HepG2 (cell line): ENCODE measurements around the gene CGB3. TPM values are rescaled to one million over a fixed set of nuclear protein-coding genes. Genes with fewer than 3 reads are reported as not detected.
A peak's percentile ranks its signal among the peaks of the same experiment; 100 is the strongest.

ENCODE experiments used
- CBX5 ChIP-seq: sonication (generic); formaldehyde crosslinking; IDR thresholded peaks from 2 replicates; pipeline ENCODE4 v1.4.0; 2020; ENCODE audit warnings: missing genetic modification reagents, borderline replicate concordance
- CCDC6 ChIP-seq: sonication (generic); formaldehyde crosslinking; IDR thresholded peaks from 2 replicates; pipeline ENCODE4 v1.8.1; 2022; ENCODE audit warnings: mild to moderate bottlenecking, missing genetic modification reagents, moderate library complexity
- FOSL2 ChIP-seq: sonication (generic); formaldehyde crosslinking; IDR thresholded peaks from 2 replicates; pipeline ENCODE4 v1.4.0; 2020; ENCODE audit warnings: missing genetic modification reagents
- GATAD2A ChIP-seq: IDR thresholded peaks from 2 replicates; pipeline ENCODE4 v1.6.1; 2016
- HMG20B ChIP-seq: conservative IDR thresholded peaks from 2 replicates; pipeline ENCODE4 v1.6.1; 2016; ENCODE audit warnings: missing genetic modification reagents, missing compliant biosample characterization
- MED1 ChIP-seq: sonication (generic); formaldehyde crosslinking; IDR thresholded peaks from 2 replicates; pipeline ENCODE4 v1.4.0; 2020; ENCODE audit warnings: missing genetic modification reagents
- SALL1 ChIP-seq: sonication (generic); formaldehyde crosslinking; IDR thresholded peaks from 2 replicates; pipeline ENCODE4 v1.8.0; 2022; ENCODE audit warnings: mild to moderate bottlenecking, missing genetic modification reagents
- SMAD1 ChIP-seq: sonication (generic); formaldehyde crosslinking; IDR thresholded peaks from 2 replicates; pipeline ENCODE4 v1.4.0; 2020; ENCODE audit warnings: missing genetic modification reagents, low read depth, mild to moderate bottlenecking, borderline replicate concordance
- SOX13 ChIP-seq, 3 experiments: fragments of 450-650 bp in 1 of 3; sonication (generic) in 1 of 3; formaldehyde crosslinking in 1 of 3; IDR thresholded peaks in 2 of 3; conservative IDR thresholded peaks in 1 of 3; 2 replicates each; pipeline versions ENCODE4 v1.5.0 to v1.6.1; 2016 to 2020; ENCODE audit warnings: antibody characterized with exemption in 1 of 3, mild to moderate bottlenecking in 1 of 3, missing compliant biosample characterization in 1 of 3, missing genetic modification reagents in 1 of 3, moderate library complexity in 1 of 3
- TBX2 ChIP-seq: sonication (generic); formaldehyde crosslinking; IDR thresholded peaks from 2 replicates; pipeline ENCODE4 v1.5.0; 2020; ENCODE audit warnings: missing genetic modification reagents, mild to moderate bottlenecking, borderline replicate concordance
- ZNF589 ChIP-seq: sonication (generic); formaldehyde crosslinking; conservative IDR thresholded peaks from 2 replicates; pipeline ENCODE4 v1.8.0; 2022; ENCODE audit warnings: mild to moderate bottlenecking, moderate library complexity, missing genetic modification reagents
- ZNF776 ChIP-seq: sonication (generic); formaldehyde crosslinking; IDR thresholded peaks from 2 replicates; pipeline ENCODE4 v1.4.0; 2020; ENCODE audit warnings: mild to moderate bottlenecking, missing genetic modification reagents
- polyA plus RNA-seq, 8 experiments: library from polyadenylated mRNA; depleted of rRNA in 3 of 8; stranded (reverse) in 7 of 8; unstranded in 1 of 8; fragments of >200 nt; fragmentation: Illumina TruSeq in 4 of 8; extraction: Trizol in 4 of 8; gene quantifications; 2 replicates each; pipeline versions ENCODE4 v1.2.1 to v1.2.3, GENCODE V29; 2011 to 2016; ENCODE audit warnings: low read depth in 4 of 8, missing spikeins in 1 of 8, mixed read lengths in 1 of 8; ENCODE audit not compliant: insufficient read depth in 1 of 8
- total RNA-seq, 5 experiments: library from RNA; depleted of rRNA; stranded (reverse); fragments of >200 nt; fragmentation: Illumina TruSeq; extraction: Trizol; gene quantifications; 2 replicates each; pipeline ENCODE4 v1.2.3, GENCODE V29; 2016; ENCODE audit warnings: low read depth in 1 of 5
- TF ChIP-seq, protein P1 (sequence below): sonication (generic); formaldehyde crosslinking; IDR thresholded peaks from one replicate; pipeline ENCODE4 v1.5.1; 2020; ENCODE audit warnings: mild to moderate bottlenecking, missing genetic modification reagents; ENCODE audit errors: not compliant biosample characterization
- TF ChIP-seq, protein P2 (sequence below): sonication (generic); formaldehyde crosslinking; IDR thresholded peaks from 2 replicates; pipeline ENCODE4 v1.8.1; 2023; ENCODE audit warnings: mild to moderate bottlenecking, missing genetic modification reagents
- TF ChIP-seq, protein P3 (sequence below): IDR thresholded peaks from 2 replicates; pipeline ENCODE4 v1.6.1; 2012; ENCODE audit warnings: inconsistent platforms
- TF ChIP-seq, protein P4 (sequence below): sonication (generic); formaldehyde crosslinking; IDR thresholded peaks from 2 replicates; pipeline ENCODE4 v1.4.0; 2020; ENCODE audit warnings: missing genetic modification reagents, mild to moderate bottlenecking, borderline replicate concordance
- TF ChIP-seq, protein P5 (sequence below): sonication (generic); formaldehyde crosslinking; IDR thresholded peaks from 2 replicates; pipeline ENCODE4 v1.5.0; 2020; ENCODE audit warnings: missing genetic modification reagents

Gene CGB3
- total and polyA plus RNA-seq, 2 of the 13 experiments (the other 11 are each of a cell fraction or from before 2014, with no cell fraction given) = not detected

DNA sequence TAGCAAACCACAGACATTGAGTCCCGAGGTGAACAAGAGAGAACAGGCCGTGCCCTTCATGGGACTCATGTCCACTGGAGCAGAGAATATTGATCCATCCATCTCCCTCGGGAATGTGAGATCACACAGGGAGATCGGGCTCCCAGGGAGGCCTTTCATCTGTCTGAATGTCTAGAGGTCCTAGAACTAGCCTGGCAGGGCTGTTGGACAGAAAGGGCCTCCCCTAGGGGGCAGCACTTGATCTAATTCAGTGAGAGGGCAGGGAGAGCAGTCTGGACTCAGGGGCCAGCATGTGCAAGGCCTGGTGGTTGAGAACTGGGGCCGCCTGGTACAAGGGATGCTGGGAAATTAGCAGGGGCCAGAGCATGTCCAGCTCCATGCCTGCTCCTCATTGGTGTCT is 26.2 kb downstream of the CGB3 start (continued):
- TF ChIP-seq, protein P1, sequence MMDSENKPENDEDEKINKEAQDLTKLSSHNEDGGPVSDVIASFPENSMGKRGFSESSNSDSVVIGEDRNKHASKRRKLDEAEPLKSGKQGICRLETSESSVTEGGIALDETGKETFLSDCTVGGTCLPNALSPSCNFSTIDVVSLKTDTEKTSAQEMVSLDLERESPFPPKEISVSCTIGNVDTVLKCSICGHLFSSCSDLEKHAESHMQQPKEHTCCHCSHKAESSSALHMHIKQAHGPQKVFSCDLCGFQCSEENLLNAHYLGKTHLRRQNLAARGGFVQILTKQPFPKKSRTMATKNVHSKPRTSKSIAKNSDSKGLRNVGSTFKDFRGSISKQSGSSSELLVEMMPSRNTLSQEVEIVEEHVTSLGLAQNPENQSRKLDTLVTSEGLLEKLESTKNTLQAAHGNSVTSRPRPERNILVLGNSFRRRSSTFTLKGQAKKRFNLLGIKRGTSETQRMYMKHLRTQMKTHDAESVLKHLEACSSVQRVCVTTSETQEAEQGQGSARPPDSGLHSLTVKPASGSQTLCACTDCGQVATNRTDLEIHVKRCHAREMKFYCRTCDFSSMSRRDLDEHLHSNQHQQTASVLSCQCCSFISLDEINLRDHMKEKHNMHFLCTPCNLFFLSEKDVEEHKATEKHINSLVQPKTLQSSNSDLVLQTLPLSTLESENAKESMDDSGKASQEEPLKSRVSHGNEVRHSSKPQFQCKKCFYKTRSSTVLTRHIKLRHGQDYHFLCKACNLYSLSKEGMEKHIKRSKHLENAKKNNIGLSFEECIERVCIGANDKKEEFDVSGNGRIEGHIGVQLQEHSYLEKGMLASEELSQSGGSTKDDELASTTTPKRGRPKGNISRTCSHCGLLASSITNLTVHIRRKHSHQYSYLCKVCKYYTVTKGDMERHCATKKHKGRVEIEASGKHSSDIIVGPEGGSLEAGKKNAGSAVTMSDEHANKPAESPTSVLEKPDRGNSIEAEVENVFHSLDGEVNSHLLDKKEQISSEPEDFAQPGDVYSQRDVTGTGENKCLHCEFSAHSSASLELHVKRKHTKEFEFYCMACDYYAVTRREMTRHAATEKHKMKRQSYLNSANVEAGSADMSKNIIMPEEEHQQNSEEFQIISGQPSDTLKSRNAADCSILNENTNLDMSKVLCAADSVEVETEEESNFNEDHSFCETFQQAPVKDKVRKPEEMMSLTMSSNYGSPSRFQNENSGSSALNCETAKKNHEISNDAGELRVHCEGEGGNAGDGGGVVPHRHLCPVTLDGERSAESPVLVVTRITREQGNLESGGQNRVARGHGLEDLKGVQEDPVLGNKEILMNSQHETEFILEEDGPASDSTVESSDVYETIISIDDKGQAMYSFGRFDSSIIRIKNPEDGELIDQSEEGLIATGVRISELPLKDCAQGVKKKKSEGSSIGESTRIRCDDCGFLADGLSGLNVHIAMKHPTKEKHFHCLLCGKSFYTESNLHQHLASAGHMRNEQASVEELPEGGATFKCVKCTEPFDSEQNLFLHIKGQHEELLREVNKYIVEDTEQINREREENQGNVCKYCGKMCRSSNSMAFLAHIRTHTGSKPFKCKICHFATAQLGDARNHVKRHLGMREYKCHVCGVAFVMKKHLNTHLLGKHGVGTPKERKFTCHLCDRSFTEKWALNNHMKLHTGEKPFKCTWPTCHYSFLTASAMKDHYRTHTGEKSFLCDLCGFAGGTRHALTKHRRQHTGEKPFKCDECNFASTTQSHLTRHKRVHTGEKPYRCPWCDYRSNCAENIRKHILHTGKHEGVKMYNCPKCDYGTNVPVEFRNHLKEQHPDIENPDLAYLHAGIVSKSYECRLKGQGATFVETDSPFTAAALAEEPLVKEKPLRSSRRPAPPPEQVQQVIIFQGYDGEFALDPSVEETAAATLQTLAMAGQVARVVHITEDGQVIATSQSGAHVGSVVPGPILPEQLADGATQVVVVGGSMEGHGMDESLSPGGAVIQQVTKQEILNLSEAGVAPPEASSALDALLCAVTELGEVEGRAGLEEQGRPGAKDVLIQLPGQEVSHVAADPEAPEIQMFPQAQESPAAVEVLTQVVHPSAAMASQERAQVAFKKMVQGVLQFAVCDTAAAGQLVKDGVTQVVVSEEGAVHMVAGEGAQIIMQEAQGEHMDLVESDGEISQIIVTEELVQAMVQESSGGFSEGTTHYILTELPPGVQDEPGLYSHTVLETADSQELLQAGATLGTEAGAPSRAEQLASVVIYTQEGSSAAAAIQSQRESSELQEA = no peak
- TF ChIP-seq SOX13 (IDR thresholded peaks at IDR 0.05) (no peak), SOX13 (CRISPR knock-in tag; conservative IDR thresholded peaks at IDR 0.05 in 1 of 2, IDR thresholded peaks at IDR 0.05 in 1 of 2) (no peak), ZNF776 (no peak), CCDC6 (no peak), SMAD1 (CRISPR knock-in tag) (0 out of 2 replicates have a peak, but pooled peaks have one; percentile 32), GATAD2A (no peak), SALL1 (CRISPR knock-in tag) (no peak), ZNF589 (no peak), FOSL2 (no peak), HMG20B (CRISPR knock-in tag) (no peak), TBX2 (CRISPR knock-in tag) (peak; percentile 26; the same call in 1 of the 2 replicates), MED1 (CRISPR knock-in tag) (no peak), CBX5 (CRISPR knock-in tag) (0 out of 2 replicates have a peak, but pooled peaks have one; percentile 30)
- TF ChIP-seq, protein P2, sequence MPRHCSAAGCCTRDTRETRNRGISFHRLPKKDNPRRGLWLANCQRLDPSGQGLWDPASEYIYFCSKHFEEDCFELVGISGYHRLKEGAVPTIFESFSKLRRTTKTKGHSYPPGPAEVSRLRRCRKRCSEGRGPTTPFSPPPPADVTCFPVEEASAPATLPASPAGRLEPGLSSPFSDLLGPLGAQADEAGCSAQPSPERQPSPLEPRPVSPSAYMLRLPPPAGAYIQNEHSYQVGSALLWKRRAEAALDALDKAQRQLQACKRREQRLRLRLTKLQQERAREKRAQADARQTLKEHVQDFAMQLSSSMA (CRISPR knock-in tag) = no peak
- TF ChIP-seq, protein P3, sequence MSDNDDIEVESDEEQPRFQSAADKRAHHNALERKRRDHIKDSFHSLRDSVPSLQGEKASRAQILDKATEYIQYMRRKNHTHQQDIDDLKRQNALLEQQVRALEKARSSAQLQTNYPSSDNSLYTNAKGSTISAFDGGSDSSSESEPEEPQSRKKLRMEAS = peak; percentile 24; the same call in 1 of the 2 replicates
- TF ChIP-seq, protein P4, sequence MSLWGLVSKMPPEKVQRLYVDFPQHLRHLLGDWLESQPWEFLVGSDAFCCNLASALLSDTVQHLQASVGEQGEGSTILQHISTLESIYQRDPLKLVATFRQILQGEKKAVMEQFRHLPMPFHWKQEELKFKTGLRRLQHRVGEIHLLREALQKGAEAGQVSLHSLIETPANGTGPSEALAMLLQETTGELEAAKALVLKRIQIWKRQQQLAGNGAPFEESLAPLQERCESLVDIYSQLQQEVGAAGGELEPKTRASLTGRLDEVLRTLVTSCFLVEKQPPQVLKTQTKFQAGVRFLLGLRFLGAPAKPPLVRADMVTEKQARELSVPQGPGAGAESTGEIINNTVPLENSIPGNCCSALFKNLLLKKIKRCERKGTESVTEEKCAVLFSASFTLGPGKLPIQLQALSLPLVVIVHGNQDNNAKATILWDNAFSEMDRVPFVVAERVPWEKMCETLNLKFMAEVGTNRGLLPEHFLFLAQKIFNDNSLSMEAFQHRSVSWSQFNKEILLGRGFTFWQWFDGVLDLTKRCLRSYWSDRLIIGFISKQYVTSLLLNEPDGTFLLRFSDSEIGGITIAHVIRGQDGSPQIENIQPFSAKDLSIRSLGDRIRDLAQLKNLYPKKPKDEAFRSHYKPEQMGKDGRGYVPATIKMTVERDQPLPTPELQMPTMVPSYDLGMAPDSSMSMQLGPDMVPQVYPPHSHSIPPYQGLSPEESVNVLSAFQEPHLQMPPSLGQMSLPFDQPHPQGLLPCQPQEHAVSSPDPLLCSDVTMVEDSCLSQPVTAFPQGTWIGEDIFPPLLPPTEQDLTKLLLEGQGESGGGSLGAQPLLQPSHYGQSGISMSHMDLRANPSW (CRISPR knock-in tag) = no peak
- TF ChIP-seq, protein P5, sequence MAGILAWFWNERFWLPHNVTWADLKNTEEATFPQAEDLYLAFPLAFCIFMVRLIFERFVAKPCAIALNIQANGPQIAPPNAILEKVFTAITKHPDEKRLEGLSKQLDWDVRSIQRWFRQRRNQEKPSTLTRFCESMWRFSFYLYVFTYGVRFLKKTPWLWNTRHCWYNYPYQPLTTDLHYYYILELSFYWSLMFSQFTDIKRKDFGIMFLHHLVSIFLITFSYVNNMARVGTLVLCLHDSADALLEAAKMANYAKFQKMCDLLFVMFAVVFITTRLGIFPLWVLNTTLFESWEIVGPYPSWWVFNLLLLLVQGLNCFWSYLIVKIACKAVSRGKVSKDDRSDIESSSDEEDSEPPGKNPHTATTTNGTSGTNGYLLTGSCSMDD (CRISPR knock-in tag) = no peak
